ENCODE results near the gene SLC16A1. TPM values are rescaled to one million over a fixed set of nuclear protein-coding genes. Genes with fewer than 3 reads are reported as not detected.

The SLC16A1 gene
- total RNA-seq, 4 donors from 2014 or later = 13.1 to 20.7 (median 15.7) TPM

GRCh38 chr1:112904831-112905261 lies 51.1 kb downstream of the SLC16A1 start:
- TF ChIP-seq POLR2A (IDR thresholded peaks at IDR 0.05) = no peak
- TF ChIP-seq, protein P1, sequence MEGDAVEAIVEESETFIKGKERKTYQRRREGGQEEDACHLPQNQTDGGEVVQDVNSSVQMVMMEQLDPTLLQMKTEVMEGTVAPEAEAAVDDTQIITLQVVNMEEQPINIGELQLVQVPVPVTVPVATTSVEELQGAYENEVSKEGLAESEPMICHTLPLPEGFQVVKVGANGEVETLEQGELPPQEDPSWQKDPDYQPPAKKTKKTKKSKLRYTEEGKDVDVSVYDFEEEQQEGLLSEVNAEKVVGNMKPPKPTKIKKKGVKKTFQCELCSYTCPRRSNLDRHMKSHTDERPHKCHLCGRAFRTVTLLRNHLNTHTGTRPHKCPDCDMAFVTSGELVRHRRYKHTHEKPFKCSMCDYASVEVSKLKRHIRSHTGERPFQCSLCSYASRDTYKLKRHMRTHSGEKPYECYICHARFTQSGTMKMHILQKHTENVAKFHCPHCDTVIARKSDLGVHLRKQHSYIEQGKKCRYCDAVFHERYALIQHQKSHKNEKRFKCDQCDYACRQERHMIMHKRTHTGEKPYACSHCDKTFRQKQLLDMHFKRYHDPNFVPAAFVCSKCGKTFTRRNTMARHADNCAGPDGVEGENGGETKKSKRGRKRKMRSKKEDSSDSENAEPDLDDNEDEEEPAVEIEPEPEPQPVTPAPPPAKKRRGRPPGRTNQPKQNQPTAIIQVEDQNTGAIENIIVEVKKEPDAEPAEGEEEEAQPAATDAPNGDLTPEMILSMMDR (IDR thresholded peaks at IDR 0.05) = no peak
- no peak for TF ChIP-seq EP300 (IDR thresholded peaks at IDR 0.05)
- H3K4me3 ChIP-seq = no peak overlapping the region
- H3K9me3 ChIP-seq = no peaks in the 10 kb centered on the region
- H3K36me3 ChIP-seq = peaks cover 0 to under 1% (median 0%) of the 10 kb centered on the region in 3 donors
- H3K27ac ChIP-seq = no peak overlapping the region
- H3K27me3 ChIP-seq = no peaks in the 10 kb centered on the region
- H3K4me1 ChIP-seq = peaks cover 0 to 13% (median 0%) of the 10 kb centered on the region in 4 donors
- WGBS, 2 donors = 77 to 82% methylated on average over 4 of the region's 4 CpGs
- DNase-seq (ENCODE audit: low spot score in 2 of 2) = no peak

- H3K4me1 ChIP-seq = peaks cover 0 to 13% (median 0%) of the 10 kb centered on the region in 4 donors
- H3K36me3 ChIP-seq = no peaks in the 10 kb centered on the region
- no peak overlapping the region for H3K4me3 ChIP-seq
- H3K27ac ChIP-seq = no peak overlapping the region
- TF ChIP-seq, protein P1 (IDR thresholded peaks at IDR 0.05) = no peak
- no peak for TF ChIP-seq POLR2A (IDR thresholded peaks at IDR 0.05)
- TF ChIP-seq EP300 (IDR thresholded peaks at IDR 0.05) = no peak
- H3K9me3 ChIP-seq = no peaks in the 10 kb centered on the region
- WGBS, 2 donors = 35 to 41% methylated on average over 5 of the region's 5 CpGs
- DNase-seq (ENCODE audit: low spot score in 2 of 2) = no peak
- H3K27me3 ChIP-seq = no peaks in the 10 kb centered on the region
These were observed 51.7 kb downstream of the SLC16A1 start for GRCh38 chr1:112904071-112904830.

DNA sequence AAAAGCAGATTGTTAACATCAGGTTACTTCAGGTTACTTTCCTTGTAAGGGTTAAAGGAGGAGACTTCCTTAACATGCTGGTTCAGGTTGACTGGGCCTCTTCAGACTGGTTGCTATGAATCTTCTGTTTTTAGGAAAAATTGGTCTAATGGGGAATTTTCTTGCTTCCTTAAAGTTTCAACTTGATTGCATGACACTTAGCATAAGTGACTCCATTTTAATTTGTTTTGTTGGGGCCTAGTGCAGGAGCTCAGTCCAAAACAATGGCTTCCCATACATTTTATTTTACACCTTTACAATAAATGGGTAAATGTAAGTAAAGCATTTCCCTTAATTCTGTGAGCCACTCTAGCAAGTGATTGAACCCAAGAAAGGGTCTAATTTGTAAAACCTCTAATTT lies 53.8 kb downstream of the SLC16A1 start:
- DNase-seq (ENCODE audit: low spot score in 2 of 2) = no peak
- no peaks in the 10 kb centered on the region for H3K9me3 ChIP-seq
- H3K27me3 ChIP-seq = no peaks in the 10 kb centered on the region
- peaks cover 0 to 13% (median 0%) of the 10 kb centered on the region in 4 donors for H3K4me1 ChIP-seq
- TF ChIP-seq POLR2A (IDR thresholded peaks at IDR 0.05) = no peak
- TF ChIP-seq, protein P1 (IDR thresholded peaks at IDR 0.05) = no peak
- no peak for TF ChIP-seq EP300 (IDR thresholded peaks at IDR 0.05)
- no peaks in the 10 kb centered on the region for H3K36me3 ChIP-seq
- H3K27ac ChIP-seq = no peak overlapping the region
- H3K4me3 ChIP-seq = no peak overlapping the region

DNA sequence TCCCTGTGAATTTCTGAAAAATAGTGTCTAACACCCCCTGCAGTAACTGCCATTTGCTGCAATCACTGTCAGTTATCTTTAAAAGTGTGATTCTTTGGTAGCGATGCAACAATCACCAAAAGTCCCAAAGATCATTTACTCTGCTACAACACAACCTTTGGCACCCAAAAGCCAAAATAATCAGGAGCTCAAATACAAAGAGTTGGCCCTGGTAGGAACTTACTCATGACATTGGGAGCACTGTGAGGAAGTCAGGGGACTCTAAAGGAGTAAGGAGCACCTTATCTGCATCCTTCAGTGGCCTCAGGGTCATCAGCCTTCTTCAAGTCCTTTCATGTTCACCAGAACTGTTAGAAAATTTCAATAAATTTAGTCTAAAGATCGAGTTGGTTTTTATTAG lies 54.6 kb downstream of the SLC16A1 start:
- peaks cover 0 to 7% (median 0%) of the 10 kb centered on the region in 4 donors for H3K9me3 ChIP-seq
- TF ChIP-seq EP300 (IDR thresholded peaks at IDR 0.05) = no peak
- TF ChIP-seq, protein P1 (IDR thresholded peaks at IDR 0.05) = no peak
- no peak for TF ChIP-seq POLR2A (IDR thresholded peaks at IDR 0.05)
- no peak for DNase-seq (ENCODE audit: low spot score in 2 of 2)

GRCh38 chr1:112896783-112897182 lies 59.2 kb downstream of the SLC16A1 start:
- H3K27ac ChIP-seq = no peak overlapping the region
- no peak overlapping the region for H3K4me3 ChIP-seq
- no peaks in the 10 kb centered on the region for H3K4me1 ChIP-seq
- no peaks in the 10 kb centered on the region for H3K27me3 ChIP-seq
- no peaks in the 10 kb centered on the region for H3K36me3 ChIP-seq
- no peak for DNase-seq (ENCODE audit: low spot score in 2 of 2)
- H3K9me3 ChIP-seq = peaks cover 0 to 40% (median 2%) of the 10 kb centered on the region in 4 donors
- TF ChIP-seq, protein P1 (IDR thresholded peaks at IDR 0.05) = no peak
- TF ChIP-seq POLR2A (IDR thresholded peaks at IDR 0.05) (no peak), EP300 (IDR thresholded peaks at IDR 0.05) (no peak)

More for the DNA sequence above, 54.6 kb downstream of the SLC16A1 start:
- Histone ChIP-seq H3K27me3 (no peaks in the 10 kb centered on the region), H3K27ac (no peak overlapping the region), H3K4me1 (peaks cover 0 to 13% (median 0%) of the 10 kb centered on the region in 4 donors), H3K4me3 (no peak overlapping the region), H3K36me3 (no peaks in the 10 kb centered on the region)
- WGBS, 2 donors = 84 to 91% methylated on average over 2 of the region's 2 CpGs

Measured in tibial nerve (tissue), 4 donors.